ENCODE data around the gene SYT12.
"Not testable (repeated sequence)": the region's sequence is repeated elsewhere in the genome, so short reads cannot be mapped to it uniquely, and the experiment has no call there.

The SYT12 gene

DNA sequence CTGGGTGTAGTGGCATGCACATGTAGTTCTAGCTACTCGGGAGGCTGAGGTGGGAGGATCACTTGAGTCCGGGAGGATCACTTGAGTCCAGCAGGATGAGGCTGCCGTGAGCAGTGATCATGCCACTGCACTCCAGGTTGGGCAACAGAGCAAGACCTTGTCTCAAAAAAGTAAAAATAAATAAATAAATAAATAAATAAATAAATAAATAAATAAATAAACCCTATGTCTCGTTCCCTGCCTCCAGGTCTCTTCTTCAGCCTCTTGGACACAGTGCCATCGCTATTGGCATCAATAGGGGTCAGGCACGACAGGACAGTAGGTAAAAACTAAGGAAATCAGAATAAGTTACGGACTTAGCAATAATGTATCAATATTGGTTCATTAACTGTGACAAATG, 23.4 kb upstream of the SYT12 start:
- DNase-seq = no peak

DNA sequence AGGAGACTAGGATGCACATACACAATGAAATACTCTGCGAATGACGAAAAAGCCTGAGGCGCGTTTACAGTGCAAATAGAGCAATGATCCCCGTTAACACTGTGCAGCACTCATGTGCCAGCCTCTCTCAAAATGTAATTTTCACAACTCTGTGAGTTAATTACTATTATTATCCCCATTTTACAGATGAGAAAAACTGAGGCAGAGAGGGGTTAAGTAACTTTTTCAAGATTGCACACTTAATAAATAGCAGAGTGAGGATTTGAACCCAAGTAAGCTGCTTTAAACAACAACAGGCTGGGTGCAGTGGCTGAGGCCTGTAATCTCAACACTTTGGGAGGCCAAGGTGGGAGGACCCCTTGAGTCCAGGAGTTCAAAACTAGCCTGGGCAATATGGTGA, 21.6 kb upstream of the SYT12 start:
- DNase-seq = no peak

DNA sequence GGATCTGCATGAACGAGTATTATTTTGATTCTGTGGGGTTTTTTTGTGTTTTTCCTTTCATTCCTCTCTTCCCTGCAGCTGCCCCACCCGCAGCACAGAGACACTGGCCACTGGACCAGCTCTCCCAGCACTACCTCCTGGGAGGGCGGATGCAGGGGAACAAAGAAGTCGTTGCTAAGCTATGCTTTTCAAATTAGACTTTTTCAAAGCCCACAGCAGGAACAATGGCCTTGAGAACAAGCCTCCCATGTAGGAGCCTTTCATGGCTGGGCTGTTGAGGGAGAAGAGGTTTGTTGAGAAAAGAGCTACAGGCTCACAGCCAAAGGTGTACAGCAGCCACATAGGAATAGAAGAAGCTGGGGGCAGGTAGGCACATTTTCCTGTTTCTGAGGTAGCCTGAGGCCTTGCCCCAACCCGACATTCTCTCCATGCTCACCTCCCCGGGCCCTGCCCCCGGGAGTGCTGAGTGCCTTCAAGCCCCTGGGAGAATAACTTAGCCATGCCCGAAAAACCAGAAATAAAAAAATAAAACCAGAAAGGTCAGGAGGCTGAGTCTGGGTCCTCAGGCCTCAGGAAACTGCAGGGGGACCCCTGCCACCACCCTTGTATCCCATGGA, 20.5 kb upstream of the SYT12 start:
- no peak for DNase-seq

DNA sequence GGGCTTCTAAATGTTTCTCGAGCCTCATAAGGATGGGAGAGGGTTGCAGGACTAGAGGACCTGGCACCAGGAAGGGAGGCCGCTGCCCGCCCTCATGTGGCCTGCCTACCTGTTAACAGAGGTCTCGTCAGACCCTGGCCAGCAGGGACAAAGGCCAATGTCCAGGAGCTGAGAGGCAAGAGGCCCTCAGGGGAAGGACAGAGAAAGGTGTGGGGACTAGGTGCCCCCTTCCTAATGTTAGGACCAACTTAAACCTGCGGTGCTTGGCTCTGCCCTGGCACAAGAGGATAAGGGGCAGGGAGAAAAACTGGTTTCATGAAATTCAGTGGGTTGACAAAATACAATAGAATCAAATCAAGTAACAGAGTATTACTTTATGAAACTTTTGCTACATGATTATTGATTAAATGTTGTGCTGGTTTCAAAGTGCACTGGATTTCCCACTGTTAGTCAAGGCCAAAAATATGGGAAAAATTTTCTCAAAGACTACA, 20.0 kb upstream of the SYT12 start:
- DNase-seq = no peak

DNA sequence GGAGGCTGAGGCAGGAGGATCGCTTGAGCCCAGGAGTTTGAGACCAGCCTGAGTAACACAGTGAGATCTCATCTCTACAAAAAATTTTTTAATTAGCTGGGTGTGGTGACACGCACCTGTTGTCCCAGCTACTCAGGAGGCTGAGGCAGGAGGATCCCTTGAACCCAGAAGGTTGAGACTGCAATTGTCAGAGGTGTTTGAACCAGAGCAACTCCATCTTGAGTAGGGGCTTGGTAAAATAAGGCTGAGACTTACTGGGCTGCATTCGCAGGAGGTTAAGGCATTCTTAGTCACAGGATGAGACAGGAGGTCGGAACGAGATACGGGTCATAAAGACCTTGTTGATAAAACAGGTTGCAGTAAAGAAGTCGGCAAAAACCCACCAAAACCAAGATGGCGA, 17.7 kb upstream of the SYT12 start:
- DNase-seq = not testable (repeated sequence)

DNA sequence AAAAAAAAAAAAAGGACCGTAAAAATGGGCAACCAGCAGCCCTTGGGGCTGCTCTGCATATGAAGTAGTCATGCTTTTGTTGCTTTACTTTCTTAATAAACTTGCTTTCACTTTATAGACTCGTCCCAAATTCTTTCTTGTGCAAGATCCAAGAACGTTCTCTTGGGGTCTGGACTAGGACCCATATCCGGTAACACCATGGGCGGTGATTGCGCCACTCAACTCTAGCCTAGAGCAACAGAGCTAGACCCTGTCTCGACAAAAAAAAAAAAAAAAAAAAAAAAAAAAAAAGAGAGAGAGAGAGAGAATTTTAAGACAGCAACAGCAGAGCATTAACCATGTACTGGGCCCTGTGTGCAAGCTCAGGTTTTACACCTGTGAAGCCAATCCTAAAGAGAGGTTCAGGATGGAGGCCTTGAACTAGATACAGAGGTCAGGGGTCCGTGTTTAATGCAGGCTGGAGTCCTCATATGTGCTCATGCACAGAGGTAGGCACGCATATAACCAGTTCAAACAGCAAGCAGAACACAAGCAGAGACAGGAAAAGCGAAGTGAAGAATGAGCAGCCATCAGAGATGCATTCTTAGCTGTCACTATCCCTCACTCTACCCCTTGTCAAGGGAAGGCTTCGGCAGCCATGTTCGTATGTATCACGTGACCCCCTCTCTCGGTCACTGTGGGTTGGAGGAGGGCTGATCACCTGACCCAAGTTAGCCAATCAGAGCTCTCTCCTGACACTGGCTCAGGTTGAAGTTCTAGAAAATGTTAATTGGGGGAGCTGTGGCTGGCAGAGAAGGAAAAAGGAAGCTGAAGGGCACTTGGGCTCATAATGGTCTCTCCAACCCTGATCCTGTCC, 16.7 kb upstream of the SYT12 start:
- DNase-seq = peak; percentile 70

DNA sequence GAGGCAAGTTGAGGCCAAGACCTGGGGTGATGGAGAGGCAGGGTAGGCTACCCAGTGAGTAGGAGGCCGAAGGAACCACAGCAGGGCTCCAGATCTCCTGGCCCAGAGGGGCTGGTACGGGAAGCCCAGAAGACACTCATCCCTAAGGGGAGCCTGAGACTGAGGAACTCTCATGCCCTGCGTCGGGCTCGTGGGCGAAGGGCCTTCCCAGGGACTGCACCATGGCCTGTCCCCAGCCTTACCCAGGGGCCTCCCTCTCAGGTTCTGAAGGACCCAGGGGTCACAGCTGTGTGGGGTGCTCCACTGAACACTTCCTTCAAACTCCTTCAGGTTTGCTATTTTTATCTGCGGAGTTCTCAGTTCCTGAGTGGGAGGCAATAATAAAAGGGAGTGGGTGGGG, 15.8 kb upstream of the SYT12 start:
- no peak for DNase-seq

DNA sequence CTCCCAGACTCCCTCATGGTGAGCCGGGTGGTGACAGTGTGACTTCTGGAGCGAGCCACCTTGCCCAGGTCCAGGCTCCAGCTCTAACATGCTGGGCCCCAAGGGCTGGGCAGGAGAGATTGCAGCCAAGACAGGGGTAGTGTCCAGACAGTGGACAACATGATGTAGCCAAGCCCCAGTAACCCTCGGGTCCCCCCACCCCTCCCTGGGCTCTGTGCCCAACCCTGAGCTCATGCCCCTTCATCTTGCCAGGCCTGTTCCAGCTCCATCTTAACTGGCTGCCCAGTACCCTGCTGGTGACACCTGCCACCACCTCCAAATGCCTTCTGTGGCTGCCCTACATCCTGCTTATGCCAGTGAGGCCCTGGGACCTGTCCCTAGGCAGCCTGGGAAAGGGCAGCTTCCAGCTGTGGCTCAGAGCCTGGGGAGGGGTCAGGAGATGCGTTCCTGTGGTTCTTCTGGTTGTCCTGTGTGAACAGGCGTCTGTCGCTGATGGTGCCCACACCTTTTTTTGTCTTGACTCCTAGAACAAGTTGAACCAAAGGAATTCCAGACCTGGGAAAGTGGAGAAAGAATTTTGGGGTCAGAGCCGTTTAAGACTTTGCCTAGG, 12.5 kb upstream of the SYT12 start:
- no peak for DNase-seq

DNA sequence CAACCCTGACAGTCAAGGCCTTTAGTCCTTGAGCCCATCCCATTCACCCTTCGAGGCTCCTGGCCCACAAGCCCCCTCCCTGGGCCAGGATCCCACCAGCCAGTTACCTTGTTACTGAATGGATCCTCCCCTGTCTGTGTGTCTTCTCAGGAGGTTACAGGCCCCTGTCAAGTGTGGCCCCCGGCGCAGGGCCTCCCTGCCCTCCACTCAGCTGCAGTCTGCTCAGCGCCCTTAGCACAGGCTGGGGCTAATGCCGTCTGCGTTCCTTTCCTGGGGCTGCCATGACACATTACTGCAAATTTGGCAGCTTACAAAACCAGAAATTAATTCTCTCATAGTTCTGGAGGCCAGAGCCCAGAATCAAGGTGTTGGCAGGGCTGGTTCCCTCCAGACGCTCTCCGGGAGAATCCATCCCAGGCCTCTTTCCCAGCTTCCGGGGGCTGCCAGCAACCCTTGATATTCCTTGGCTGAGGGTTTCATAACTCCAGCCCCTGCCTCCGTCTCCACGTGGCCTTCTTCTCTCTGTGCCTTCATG, 9.4 kb upstream of the SYT12 start:
- DNase-seq = no peak

DNA sequence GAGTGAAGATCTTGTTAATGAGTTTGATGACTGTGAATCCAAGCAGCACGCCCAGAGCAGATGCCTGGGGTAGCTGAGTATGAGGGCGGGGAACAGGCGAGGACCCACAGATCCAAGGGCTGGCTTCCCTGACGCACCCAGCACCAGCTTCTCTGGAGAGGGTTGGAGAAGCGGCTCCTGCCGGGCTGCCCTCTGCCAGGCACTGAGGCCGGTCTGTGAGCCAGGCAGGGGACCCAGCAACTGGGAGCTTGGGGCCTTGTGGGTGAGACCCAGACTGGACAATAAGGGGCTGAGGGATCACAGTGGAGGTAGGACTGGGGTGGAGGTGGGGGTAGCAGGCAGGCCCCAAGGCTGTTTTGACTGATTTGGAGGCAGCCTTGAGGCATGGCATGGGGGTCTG, 8.6 kb upstream of the SYT12 start:
- DNase-seq = no peak

DNA sequence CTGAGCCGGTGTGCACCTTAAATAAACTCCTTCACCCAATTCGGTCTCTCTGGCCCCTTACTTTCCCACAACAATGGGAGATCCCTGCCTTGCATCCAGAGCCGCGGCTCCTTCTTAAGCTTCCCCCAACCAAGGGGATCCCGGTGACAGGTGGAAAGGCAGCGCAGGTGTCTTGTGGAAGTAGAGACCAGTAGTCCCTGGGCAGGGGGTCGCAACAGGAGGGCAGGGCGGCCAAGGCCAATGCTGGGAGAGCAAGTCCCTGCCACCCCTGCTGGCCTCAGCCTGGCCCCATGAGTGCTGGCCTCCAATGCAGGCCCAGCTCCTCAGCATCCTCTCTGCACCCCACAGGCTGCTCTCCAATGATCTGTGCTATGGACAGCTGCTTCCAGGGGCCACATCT, 7.9 kb upstream of the SYT12 start:
- no peak for DNase-seq

DNA sequence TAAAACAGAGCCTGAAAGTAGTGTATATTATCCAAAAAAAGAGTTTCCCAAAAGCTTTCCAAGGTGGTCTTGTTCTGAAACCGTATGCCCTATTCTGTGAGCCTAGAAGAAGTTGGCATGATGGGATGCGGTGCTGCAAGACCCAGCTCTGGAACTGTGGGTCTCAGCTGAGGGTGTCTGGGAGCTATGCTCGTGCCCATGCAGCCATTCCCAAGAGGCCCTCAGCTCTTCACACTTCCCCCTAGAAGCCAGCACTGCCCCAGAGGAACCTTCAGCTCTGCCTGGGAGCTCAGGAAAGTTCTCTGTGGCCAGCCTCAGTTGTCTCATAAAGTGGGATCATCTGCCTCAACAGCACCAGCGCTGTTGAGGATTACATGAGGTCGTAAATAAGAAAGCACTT, 6.4 kb upstream of the SYT12 start:
- DNase-seq = no peak

DNA sequence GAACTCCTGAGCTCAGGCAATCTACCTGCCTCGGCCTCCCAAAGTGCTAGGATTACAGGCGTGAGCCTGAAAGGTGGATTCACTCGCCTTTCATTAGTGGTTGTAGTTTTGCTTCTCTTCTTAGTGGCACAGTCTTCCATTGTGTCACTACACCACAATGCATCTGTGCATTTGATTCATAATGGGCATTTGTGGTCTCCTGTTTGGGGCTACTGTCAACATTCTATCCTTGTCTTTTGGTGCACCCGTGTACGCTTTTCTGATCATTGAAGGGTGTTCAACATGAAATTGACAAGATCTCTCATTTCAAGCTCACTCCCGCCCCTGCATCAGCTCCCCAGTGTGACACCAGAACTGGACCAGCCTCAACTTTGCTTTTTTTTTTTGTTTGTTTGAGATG, 2.0 kb upstream of the SYT12 start:
- DNase-seq = no peak

DNA sequence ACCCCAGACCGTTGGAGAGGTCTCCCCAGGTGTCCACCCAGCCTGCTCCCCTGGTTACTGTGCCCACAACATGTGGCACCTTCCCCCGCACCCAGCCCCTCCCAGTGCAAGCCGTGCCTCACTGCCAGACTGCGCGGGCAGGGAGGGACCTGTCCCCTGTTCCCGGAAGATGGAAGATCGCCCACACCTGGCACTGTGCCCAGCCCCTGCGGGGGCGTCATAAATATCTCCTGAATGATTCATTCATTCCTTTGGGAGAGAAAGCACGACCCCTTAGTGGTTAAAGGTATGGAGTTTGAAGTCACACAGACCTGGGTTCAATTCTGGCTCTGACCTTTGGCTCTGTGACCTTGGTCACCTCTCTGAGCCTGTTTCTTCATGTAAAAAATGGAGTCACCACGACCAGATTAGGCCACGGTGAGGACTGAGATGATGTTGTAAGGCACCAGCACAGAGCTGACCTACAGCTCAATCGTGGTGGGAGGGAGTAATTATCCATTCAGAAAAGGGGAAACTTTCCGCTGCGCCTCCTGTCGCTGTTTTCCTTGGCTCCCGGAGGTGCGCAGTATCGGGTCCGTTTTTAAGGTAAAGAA, 497 bp upstream of the SYT12 start:
- no peak for DNase-seq

DNA sequence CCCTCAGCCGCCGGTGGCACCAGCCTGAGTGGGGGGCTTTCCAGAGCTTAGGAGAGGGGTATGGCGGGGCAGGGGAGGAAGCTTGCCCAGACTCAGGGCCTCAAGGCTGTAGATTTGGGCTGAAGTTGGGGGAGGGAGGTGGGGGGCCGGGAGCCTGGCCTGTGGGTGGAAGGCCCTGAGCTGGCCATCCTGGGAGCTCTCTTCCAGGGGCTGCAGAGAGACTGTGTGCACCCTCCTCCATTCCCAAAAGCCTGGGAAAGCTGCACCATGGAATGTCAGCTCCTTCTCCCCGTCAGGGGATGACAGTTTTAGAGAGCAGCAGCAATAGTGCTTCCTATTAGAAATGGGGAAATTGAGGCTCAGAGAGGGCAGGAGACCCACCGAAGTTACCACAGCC, 1.0 kb downstream of the SYT12 start:
- no peak for DNase-seq

DNA sequence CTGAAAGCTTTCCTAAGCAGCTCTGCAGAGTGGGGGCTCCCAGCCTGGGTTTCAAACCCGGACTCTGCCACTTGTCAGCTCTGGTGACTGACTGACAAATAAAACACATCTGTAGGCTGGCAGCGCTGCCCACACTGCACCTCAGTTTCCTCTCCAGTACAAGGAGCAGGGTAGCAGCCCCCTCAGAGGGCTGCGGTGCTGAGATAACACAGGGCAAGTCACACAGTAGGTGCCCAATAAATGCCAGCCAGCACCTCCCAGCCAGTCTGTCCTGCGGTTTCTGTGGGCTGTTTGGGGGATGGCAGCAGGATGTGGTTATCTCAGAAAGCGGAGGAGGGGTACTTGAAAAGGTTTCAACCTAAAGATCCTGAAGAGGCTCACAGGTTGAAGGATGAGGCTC, 1.5 kb downstream of the SYT12 start:
- DNase-seq = peak; percentile 84

DNA sequence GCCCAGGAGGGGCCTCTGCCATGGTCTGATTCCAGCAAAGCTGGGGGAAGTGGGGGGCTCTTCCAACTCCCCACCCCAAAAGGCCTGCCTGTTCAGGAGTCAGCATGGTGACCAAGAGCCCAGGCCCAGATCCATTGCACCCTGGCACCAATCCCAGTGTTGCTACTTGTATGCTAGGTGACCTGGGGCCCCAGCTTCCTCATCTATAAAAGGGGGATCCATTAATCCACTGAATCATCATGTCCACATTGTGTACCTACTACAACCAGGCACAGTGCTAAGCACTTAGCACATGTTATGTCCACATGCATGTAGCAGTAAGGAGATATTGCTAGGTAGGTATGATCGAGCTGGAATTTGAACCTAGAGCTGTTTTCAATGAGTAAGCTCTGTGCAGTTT, 2.0 kb downstream of the SYT12 start:
- DNase-seq = peak; percentile 32

DNA sequence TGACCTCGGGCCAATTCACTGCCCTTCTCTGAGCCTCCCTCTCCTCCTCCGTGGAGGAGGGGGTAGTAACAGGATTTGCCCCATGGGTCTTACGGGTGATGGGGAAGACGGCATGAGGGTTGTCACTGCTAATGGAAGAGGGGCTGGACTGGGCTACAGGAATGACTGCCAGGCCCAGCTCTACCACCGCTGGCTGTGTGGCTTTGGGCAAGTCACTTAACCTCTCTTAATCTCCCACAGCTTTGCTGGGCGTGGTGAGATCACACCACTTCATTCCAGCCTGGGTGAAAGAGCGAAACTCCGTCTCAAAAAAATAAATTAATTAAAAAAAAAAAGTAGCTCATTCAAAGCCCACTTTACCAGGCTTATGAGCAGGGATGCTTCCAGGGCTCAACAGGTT, 2.8 kb downstream of the SYT12 start:
- DNase-seq = no peak

DNA sequence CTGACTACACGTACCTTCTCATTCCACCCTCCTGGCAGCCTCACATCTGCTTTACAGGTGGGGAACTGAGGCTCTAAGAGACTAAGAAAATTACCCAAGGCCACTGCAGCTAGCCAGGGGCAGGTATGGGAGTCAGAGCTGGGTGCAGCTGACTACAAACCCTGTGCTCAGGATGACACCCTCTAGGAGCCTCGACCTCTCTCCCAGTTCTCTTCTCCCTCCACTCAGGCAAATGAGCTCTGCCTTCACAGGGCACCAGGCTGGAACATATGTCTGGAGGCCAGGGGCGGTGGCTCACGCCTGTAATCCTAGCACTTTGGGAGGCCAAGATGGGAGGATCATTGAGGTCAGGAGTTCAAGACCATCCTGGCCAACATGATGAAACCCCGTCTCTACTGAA, 4.0 kb downstream of the SYT12 start:
- no peak for DNase-seq

DNA sequence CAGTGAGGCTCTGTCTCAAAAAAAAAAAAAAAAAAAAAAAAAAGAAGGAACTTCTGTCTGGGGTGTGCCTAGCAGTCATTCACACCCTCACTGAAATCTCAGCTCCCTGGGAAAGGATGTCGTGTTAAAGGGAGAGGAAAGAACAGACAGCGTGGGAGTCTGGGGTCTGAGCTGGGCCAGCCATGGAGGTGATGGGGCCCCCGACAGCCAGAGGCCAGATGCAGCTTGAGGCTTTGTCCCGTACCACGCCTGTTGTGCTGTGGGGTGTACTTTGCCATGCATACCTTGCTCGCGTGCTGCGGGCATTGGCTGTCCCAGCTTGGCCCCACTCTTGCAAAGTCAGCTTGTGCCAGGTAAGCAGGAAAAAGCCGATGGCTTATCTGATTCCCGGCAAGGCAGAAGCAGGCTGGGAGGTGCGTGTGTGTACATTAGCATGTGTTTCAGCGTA, 4.6 kb downstream of the SYT12 start:
- DNase-seq = no peak

DNA sequence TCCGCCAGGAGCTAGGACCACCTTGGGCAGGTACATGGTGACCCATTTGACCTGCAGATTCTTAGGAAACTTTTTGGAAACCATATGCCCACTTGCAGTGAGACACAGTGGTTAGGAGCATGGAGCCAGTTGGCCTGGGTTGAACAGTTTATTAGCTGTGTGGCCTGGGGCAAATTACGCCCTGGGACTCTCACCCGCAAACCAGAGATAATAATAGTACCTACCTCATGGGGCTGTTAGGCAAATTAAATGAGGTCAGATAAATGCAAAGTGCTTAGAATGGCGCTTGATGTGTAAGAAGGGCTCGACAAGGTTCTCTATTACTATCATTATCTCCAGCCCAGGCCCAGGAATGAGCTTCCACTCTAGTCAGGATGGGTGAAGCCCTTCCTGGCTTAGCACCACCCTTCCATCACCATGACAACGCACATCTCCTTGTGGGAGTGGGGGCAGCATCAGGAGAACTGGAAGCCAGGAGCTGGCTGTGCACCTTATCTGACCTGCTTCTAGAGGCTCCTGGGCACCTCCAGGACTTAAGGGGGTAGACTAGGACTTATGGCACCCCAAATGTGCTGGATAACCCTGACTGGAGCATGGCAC, 5.1 kb downstream of the SYT12 start:
- DNase-seq = no peak

DNA sequence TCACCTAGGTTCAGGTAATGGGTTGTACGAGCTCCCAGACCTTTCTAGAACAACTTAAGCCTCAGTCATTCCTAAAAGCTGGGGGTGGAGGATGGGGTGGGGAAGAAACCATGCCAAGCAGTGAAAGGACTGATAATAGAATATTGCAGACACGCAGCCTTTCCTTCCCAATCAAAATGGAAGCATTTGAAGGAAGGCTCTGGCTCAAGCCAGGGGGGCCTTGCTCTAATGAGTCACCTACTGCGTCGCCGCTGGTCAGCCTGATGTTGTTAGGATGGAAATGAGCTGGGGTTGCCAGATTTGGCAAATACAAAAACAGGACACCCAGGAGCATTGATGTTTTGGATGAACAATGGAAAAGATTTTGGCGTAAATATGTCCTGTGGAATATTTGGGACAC, 6.2 kb downstream of the SYT12 start:
- no peak for DNase-seq

DNA sequence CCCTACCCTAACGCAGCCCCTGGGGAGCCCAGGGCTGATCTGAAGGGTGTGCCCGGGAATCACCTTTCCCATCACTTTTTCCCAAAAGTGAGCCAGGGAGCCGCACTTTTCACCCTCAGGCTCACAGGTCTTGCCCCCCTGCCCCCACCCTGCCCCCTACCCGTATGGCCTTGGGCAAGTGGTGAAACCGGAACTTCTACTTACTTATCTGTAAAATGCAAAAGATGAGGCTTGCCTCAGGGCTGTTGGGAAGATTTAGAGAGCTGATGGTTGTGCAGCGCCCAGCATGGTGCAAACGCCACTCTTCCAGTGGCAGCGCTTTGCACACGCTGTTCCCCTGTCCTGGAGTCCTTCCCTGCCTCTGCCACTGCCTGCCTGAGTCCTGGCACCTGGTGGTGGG, 8.0 kb downstream of the SYT12 start:
- no peak for DNase-seq
